C4-2B (cell line): Measurements from ENCODE around the gene ZC3H7A.
"Not testable (repeated sequence)": the region's sequence is repeated elsewhere in the genome, so short reads cannot be mapped to it uniquely, and the experiment has no call there.

Experiments used
- H3K27ac ChIP-seq: fragments of 450-650 bp; 2 replicates; pipeline ENCODE4 v1.5.1; 2017
- CTCF ChIP-seq: fragments of 450-650 bp; conservative IDR thresholded peaks from 2 replicates; pipeline ENCODE4 v1.5.1; 2017; ENCODE audit warnings: mild to moderate bottlenecking
- ZFX ChIP-seq: fragments of 450-650 bp; IDR thresholded peaks from 2 replicates; pipeline ENCODE4 v1.6.1; 2017

Gene ZC3H7A

GRCh38 chr16:11835891-11836649, 39.0 kb upstream of the ZC3H7A start:
- TF ChIP-seq CTCF: no peak
- H3K27ac ChIP-seq: no peak overlapping the region

- no peak overlapping the region for H3K27ac ChIP-seq
- TF ChIP-seq CTCF (no peak), ZFX (no peak)
Measured at GRCh38 chr16:11835309-11835708, 38.3 kb upstream of the ZC3H7A start.

GRCh38 chr16:11833951-11834695, 37.1 kb upstream of the ZC3H7A start:
- no peak for TF ChIP-seq CTCF
- TF ChIP-seq ZFX: no peak
- no peak overlapping the region for H3K27ac ChIP-seq

- no peak overlapping the region for H3K27ac ChIP-seq
- TF ChIP-seq CTCF (no peak), ZFX (no peak)
Measured at GRCh38 chr16:11828696-11829095, 31.6 kb upstream of the ZC3H7A start.

GRCh38 chr16:11825520-11826165, 28.6 kb upstream of the ZC3H7A start:
- not testable (repeated sequence) for H3K27ac ChIP-seq

GRCh38 chr16:11824362-11824761, 27.3 kb upstream of the ZC3H7A start:
- no peak overlapping the region for H3K27ac ChIP-seq
- TF ChIP-seq ZFX (no peak), CTCF (no peak)

- H3K27ac ChIP-seq: not testable (repeated sequence)
Measured at GRCh38 chr16:11823645-11824044, 26.6 kb upstream of the ZC3H7A start.

GRCh38 chr16:11819798-11820197, 22.7 kb upstream of the ZC3H7A start:
- no peak for TF ChIP-seq CTCF
- TF ChIP-seq ZFX: no peak
- H3K27ac ChIP-seq: no peak overlapping the region

GRCh38 chr16:11818970-11819369, 21.9 kb upstream of the ZC3H7A start:
- not testable (repeated sequence) for H3K27ac ChIP-seq
